Kidney (tissue), 14 donors: ENCODE data around the gene CNKSR1. TPM values are rescaled to one million over a fixed set of nuclear protein-coding genes. Genes with fewer than 3 reads are reported as not detected.

ENCODE experiments used
- DNase-seq, 5 donors: peaks; one replicate each; pipeline ENCODE4 v3.0.0-alpha.2; 2013 to 2020
- FAIRE-seq: peaks from 2 replicates; lab custom pipeline; 2012; peaks lifted over from hg19 to GRCh38; lab: Jason Lieb, UNC
- H3K27ac ChIP-seq, 2 donors: one replicate each; pipeline ENCODE4 v1.7.0; 2013; ENCODE audit warnings: low read depth in 2 of 2, low read length in 2 of 2, inconsistent platforms in 1 of 2
- H3K27me3 ChIP-seq: one replicate; pipeline ENCODE4 v1.7.1; 2013; ENCODE audit warnings: low read length, inconsistent platforms; ENCODE audit not compliant: control insufficient read depth, insufficient read depth
- H3K36me3 ChIP-seq, 3 donors: one replicate each; pipeline versions ENCODE4 v1.7.0 to v1.7.1; 2013; ENCODE audit warnings: low read length in 3 of 3, control low read depth in 1 of 3, inconsistent platforms in 1 of 3; ENCODE audit not compliant: insufficient read depth in 3 of 3, control insufficient read depth in 2 of 3
- H3K4me1 ChIP-seq, 3 donors: one replicate each; pipeline versions ENCODE4 v1.7.0 to v1.7.1; 2013; ENCODE audit warnings: low read length in 3 of 3, inconsistent platforms in 1 of 3, low read depth in 1 of 3; ENCODE audit not compliant: control insufficient read depth in 2 of 3, insufficient read depth in 2 of 3
- H3K4me3 ChIP-seq, 3 donors: one replicate each; pipeline versions ENCODE4 v1.7.0 to v1.8.1; 2013; ENCODE audit warnings: low read length in 3 of 3, control low read depth in 1 of 3, inconsistent platforms in 1 of 3
- H3K9ac ChIP-seq, 3 donors: one replicate each; pipeline versions ENCODE4 v1.7.0 to v1.7.1; 2013; ENCODE audit warnings: low read length in 3 of 3, control low read depth in 1 of 3, inconsistent platforms in 1 of 3
- H3K9me3 ChIP-seq, 3 donors: one replicate each; pipeline versions ENCODE4 v1.7.0 to v1.7.1; 2013; ENCODE audit warnings: low read length in 3 of 3, control low read depth in 1 of 3, inconsistent platforms in 1 of 3; ENCODE audit not compliant: control insufficient read depth in 2 of 3, insufficient read depth in 1 of 3
- intact Hi-C: fragments of 100-400 bp; cut with DNase I; formaldehyde crosslinking; loops from one replicate; pipeline ENCODE4 v1.11.1; 2022
- polyA plus RNA-seq: library from polyadenylated mRNA; stranded (reverse); fragments of 350-450 nt; fragmentation: Illumina TruSeq; extraction: RNeasy Lipid Tissue Mini Kit (QIAGEN cat#74804); gene quantifications from one replicate; pipeline ENCODE4 v1.2.3, GENCODE V29; 2014; ENCODE audit warnings: low read depth, low replicate concordance; ENCODE audit not compliant: insufficient read depth
- total RNA-seq: library from RNA; stranded (reverse); fragmentation: NEBNext Ultra II Directional; extraction: Animal tissue kit (Norgen Biotek cat#: 25700); gene quantifications from one replicate; pipeline ENCODE4 v1.2.1, GENCODE V29; 2021
- TF ChIP-seq, protein P1 (sequence below): IDR thresholded peaks from 3 replicates; pipeline ENCODE4 v1.5.1; 2012; ENCODE audit warnings: mild to moderate bottlenecking, moderate library complexity, borderline replicate concordance; ENCODE audit not compliant: insufficient read depth; ENCODE audit errors: extremely low read depth
- donor health status: control.
- donor health status: control.
- donor health status: control.
- donor health status: control.
- donor health status: control.
- donor health status: DM: yes; HTN: yes; CAD: no.
- donor health status: Normal renal cell carcinoma (clear cell type).

CNKSR1 gene
- total and polyA plus RNA-seq, 2 donors from 2014 or later: 8.8 to 19.7 TPM

GRCh38 chr1:26132128-26132833 is 45.0 kb upstream of the CNKSR1 start:
- Histone ChIP-seq H3K9me3 (no peaks in the 10 kb centered on the region), H3K27ac (no peak overlapping the region), H3K4me3 (no peak overlapping the region), H3K9ac (no peak overlapping the region), H3K4me1 (peaks cover 0 to under 1% (median 0%) of the 10 kb centered on the region in 3 donors), H3K27me3 (no peaks in the 10 kb centered on the region), H3K36me3 (no peaks in the 10 kb centered on the region)
- intact Hi-C loops: no loop called here
- FAIRE-seq: no peak
- TF ChIP-seq, protein P1, sequence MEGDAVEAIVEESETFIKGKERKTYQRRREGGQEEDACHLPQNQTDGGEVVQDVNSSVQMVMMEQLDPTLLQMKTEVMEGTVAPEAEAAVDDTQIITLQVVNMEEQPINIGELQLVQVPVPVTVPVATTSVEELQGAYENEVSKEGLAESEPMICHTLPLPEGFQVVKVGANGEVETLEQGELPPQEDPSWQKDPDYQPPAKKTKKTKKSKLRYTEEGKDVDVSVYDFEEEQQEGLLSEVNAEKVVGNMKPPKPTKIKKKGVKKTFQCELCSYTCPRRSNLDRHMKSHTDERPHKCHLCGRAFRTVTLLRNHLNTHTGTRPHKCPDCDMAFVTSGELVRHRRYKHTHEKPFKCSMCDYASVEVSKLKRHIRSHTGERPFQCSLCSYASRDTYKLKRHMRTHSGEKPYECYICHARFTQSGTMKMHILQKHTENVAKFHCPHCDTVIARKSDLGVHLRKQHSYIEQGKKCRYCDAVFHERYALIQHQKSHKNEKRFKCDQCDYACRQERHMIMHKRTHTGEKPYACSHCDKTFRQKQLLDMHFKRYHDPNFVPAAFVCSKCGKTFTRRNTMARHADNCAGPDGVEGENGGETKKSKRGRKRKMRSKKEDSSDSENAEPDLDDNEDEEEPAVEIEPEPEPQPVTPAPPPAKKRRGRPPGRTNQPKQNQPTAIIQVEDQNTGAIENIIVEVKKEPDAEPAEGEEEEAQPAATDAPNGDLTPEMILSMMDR: no peak
- no peak for DNase-seq

DNA sequence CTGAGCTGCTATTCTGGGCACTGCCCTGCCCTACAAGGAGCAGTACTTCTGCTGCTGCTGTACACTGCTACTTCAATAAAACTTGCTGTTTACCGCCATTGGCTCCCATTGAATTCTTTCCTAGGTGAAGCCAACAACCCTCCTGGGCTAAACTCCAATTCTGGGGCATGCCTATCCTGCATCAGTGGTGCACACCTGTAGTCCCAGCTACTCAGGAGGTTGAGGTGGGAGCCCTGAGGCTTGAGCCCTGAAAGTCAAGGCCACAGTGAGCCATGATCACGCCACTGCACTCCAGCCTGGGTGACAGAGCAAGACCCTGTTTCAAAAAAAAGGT is 44.5 kb upstream of the CNKSR1 start:
- H3K4me3 ChIP-seq: no peak overlapping the region
- DNase-seq (no peak), FAIRE-seq (no peak)
- H3K27me3 ChIP-seq: no peaks in the 10 kb centered on the region
- intact Hi-C loops: no loop called here
- no peaks in the 10 kb centered on the region for H3K36me3 ChIP-seq
- no peaks in the 10 kb centered on the region for H3K9me3 ChIP-seq
- TF ChIP-seq, protein P1: no peak
- H3K4me1 ChIP-seq: no peaks in the 10 kb centered on the region
- H3K27ac ChIP-seq: no peak overlapping the region
- no peak overlapping the region for H3K9ac ChIP-seq

- DNase-seq (no peak), FAIRE-seq (no peak)
- no peaks in the 10 kb centered on the region for H3K27me3 ChIP-seq
- TF ChIP-seq, protein P1: no peak
- H3K4me1 ChIP-seq: no peaks in the 10 kb centered on the region
- no peaks in the 10 kb centered on the region for H3K9me3 ChIP-seq
- intact Hi-C loops: no loop called here
- H3K4me3 ChIP-seq: no peak overlapping the region
- H3K9ac ChIP-seq: no peak overlapping the region
- H3K27ac ChIP-seq: no peak overlapping the region
- H3K36me3 ChIP-seq: no peaks in the 10 kb centered on the region
These were observed 42.8 kb upstream of the CNKSR1 start for GRCh38 chr1:26134466-26134865.

- Histone ChIP-seq H3K9me3 (no peaks in the 10 kb centered on the region), H3K36me3 (no peaks in the 10 kb centered on the region), H3K4me1 (no peaks in the 10 kb centered on the region), H3K27me3 (no peaks in the 10 kb centered on the region), H3K9ac (no peak overlapping the region), H3K4me3 (no peak overlapping the region), H3K27ac (no peak overlapping the region)
- no peak for FAIRE-seq
- TF ChIP-seq, protein P1: no peak
- no peak for DNase-seq
- intact Hi-C loops: no loop called here
These were observed 38.2 kb upstream of the CNKSR1 start for GRCh38 chr1:26138974-26139558.
